Stimulated activated CD8-positive, alpha-beta memory T cell treated with anti-CD3 and anti-CD28 coated beads, Interleukin-15, amount 100 ng/mL, for 24 hours (primary cell): ENCODE data around the gene KCNQ5.

Experiments used
- DNase-seq: peaks from one replicate; pipeline ENCODE4 v3.0.0-alpha.2; 2020; ENCODE audit warnings: low read depth

Gene KCNQ5

GRCh38 chr6:73000460-73000859 is 378.6 kb downstream of the KCNQ5 start:
- DNase-seq: no peak

- no peak for DNase-seq
Observed at GRCh38 chr6:73002588-73002987, 380.7 kb downstream of the KCNQ5 start.

- no peak for DNase-seq
Observed at GRCh38 chr6:73003302-73003701, 381.4 kb downstream of the KCNQ5 start.

GRCh38 chr6:73004231-73004630 is 382.4 kb downstream of the KCNQ5 start:
- no peak for DNase-seq

GRCh38 chr6:73004861-73005260 is 383.0 kb downstream of the KCNQ5 start:
- no peak for DNase-seq

- DNase-seq: no peak
Observed at GRCh38 chr6:73006146-73006545, 384.3 kb downstream of the KCNQ5 start.

GRCh38 chr6:73011945-73012344 is 390.1 kb downstream of the KCNQ5 start:
- no peak for DNase-seq

GRCh38 chr6:73017476-73017875 is 395.6 kb downstream of the KCNQ5 start:
- no peak for DNase-seq

- DNase-seq: no peak
Observed at GRCh38 chr6:73024598-73024997, 402.7 kb downstream of the KCNQ5 start.

- no peak for DNase-seq
Observed at GRCh38 chr6:73027691-73028090, 405.8 kb downstream of the KCNQ5 start.

- DNase-seq: no peak
Observed at GRCh38 chr6:73028124-73028766, 406.4 kb downstream of the KCNQ5 start.

- no peak for DNase-seq
Observed at GRCh38 chr6:73028893-73029450, 407.1 kb downstream of the KCNQ5 start.

- no peak for DNase-seq
Observed at GRCh38 chr6:73030257-73030656, 408.4 kb downstream of the KCNQ5 start.

GRCh38 chr6:73030791-73031782 is 409.2 kb downstream of the KCNQ5 start:
- DNase-seq: no peak

- no peak for DNase-seq
Observed at GRCh38 chr6:73032586-73032985, 410.7 kb downstream of the KCNQ5 start.

GRCh38 chr6:73036689-73037088 is 414.8 kb downstream of the KCNQ5 start:
- no peak for DNase-seq

- no peak for DNase-seq
Observed at GRCh38 chr6:73041051-73041450, 419.2 kb downstream of the KCNQ5 start.

GRCh38 chr6:73042892-73043291 is 421.0 kb downstream of the KCNQ5 start:
- DNase-seq: no peak

GRCh38 chr6:73043446-73043845 is 421.6 kb downstream of the KCNQ5 start:
- no peak for DNase-seq

- DNase-seq: no peak
Observed at GRCh38 chr6:73045609-73046008, 423.7 kb downstream of the KCNQ5 start.

- no peak for DNase-seq
Observed at GRCh38 chr6:73047801-73048200, 425.9 kb downstream of the KCNQ5 start.

- DNase-seq: no peak
Observed at GRCh38 chr6:73049971-73050594, 428.2 kb downstream of the KCNQ5 start.

- no peak for DNase-seq
Observed at GRCh38 chr6:73050706-73051105, 428.8 kb downstream of the KCNQ5 start.
